ENCODE results near the gene SYS1.

The SYS1 gene

DNA sequence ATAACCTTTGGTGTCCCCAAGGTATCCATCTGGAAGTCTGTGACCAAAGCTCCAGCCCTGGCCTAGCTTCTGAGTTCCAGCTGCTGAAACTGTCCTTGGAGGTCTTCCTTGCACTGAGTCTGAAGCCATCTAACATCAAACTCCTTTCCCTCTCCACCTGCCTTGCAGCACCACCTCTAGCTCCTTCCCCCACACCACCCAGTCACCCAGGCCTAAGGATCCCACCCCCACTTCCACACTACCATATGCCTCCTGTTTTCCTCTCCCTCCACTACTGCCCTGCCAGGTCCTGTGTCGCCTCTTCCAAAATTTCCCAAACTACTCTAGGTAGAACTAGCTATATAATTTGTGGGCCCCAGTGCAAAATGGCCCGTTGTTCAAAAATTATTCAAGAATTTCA, 44.0 kb upstream of the SYS1 start:
- TF ChIP-seq, protein P1, sequence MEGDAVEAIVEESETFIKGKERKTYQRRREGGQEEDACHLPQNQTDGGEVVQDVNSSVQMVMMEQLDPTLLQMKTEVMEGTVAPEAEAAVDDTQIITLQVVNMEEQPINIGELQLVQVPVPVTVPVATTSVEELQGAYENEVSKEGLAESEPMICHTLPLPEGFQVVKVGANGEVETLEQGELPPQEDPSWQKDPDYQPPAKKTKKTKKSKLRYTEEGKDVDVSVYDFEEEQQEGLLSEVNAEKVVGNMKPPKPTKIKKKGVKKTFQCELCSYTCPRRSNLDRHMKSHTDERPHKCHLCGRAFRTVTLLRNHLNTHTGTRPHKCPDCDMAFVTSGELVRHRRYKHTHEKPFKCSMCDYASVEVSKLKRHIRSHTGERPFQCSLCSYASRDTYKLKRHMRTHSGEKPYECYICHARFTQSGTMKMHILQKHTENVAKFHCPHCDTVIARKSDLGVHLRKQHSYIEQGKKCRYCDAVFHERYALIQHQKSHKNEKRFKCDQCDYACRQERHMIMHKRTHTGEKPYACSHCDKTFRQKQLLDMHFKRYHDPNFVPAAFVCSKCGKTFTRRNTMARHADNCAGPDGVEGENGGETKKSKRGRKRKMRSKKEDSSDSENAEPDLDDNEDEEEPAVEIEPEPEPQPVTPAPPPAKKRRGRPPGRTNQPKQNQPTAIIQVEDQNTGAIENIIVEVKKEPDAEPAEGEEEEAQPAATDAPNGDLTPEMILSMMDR (conservative IDR thresholded peaks at IDR 0.05; ENCODE audit: control insufficient read depth, insufficient read depth, low read depth, low read length): no peak
- H3K4me3 ChIP-seq (ENCODE audit: control insufficient read depth, low read depth, low read length): no peak overlapping the region
- DNase-seq (ENCODE audit: low read depth): no peak

DNA sequence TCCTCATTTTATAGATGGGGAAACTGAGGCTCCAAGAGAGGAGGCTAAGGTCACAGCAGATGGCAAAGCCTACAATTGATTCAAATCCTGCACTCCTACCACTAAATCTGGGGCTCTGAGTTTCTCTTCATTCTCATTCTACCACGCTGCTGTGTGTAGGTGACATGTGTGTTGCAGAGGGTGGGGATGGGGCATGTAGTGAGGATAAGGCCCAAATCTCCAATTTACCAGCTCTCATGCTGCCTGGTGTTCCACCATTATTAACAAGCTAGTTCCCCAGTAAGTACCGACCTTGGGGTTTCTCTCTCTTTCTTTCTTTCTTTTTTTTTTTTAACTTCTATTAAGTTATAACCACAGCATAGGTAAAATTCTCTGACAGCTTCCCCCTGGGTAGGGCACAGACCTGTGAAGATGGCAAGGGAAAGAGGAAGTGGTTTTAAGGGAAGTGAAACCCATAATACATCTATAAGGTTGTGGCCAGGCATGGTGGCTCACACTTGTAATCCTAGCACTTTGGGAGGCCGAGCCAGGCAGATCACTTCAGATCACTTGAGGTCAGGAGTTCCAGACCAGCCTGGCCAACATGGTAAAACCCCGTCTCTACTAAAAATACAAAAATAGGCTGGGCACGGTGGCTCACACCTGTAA, 41.9 kb upstream of the SYS1 start:
- TF ChIP-seq, protein P1 (conservative IDR thresholded peaks at IDR 0.05; ENCODE audit: control insufficient read depth, insufficient read depth, low read depth, low read length): no peak
- DNase-seq (ENCODE audit: low read depth): no peak
- H3K4me3 ChIP-seq (ENCODE audit: control insufficient read depth, low read depth, low read length): no peak overlapping the region

DNA sequence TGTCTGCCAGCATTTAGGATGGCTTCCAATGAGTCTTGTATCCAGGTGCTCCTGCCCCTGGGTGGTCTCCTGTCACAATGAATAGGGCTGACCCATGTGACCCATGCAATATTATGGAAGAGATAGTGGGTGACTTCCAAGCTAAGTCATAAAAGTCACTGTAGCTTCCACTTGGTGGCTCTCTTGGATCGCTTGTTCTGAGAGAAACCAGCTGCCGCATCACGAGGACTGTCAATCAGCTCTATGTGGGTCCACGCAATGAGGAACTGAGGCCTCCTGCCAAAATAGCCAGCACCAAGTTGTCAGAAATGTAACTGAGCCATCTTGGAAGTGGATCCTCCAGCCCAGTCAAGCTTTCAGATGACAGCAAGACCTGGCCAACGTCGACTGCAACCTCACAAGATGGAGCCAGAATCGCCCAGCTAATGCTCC, 40.0 kb upstream of the SYS1 start:
- H3K4me3 ChIP-seq (ENCODE audit: control insufficient read depth, low read depth, low read length): no peak overlapping the region
- TF ChIP-seq, protein P1 (conservative IDR thresholded peaks at IDR 0.05; ENCODE audit: control insufficient read depth, insufficient read depth, low read depth, low read length): no peak
- peak; percentile 37 for DNase-seq (ENCODE audit: low read depth)

DNA sequence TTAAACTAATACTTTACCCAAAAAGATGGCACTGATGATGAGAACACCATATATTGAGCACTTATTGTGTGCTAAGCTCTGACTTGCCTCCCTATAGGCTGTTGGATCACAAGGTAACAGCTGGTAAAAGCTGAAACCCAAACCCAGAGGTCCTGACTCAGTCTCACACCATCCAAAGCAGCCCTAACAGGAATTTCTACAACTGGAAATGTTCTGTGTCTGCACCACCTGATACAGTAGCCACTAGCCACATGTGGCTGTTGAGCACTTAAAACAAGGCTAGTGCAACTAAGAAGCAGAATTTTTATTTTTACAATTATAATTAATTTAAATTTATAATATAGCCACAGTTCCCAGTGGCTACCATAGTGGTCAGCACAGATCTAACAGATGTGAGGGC, 39.2 kb upstream of the SYS1 start:
- DNase-seq (ENCODE audit: low read depth): peak; percentile 45
- TF ChIP-seq, protein P1 (conservative IDR thresholded peaks at IDR 0.05; ENCODE audit: control insufficient read depth, insufficient read depth, low read depth, low read length): no peak
- H3K4me3 ChIP-seq (ENCODE audit: control insufficient read depth, low read depth, low read length): no peak overlapping the region

DNA sequence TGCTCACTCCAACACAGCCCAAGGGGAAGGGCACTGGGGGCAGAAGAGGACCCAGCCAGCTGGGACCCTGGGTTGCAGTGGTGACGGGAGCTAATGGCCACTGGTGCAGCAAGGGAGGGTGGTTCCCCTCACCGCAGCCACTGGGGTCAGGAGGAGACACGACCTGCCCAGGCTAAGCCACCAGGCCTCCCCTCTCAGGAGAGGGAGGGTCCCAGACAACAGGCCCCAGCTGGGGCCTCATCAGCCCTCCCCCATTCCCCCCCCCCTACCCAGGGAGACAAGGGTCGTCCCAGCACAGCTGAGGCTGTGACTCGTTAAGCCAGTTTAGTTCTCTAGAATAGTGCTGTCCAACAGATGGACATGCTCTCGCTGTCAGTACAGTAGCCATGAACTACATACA, 37.6 kb upstream of the SYS1 start:
- TF ChIP-seq, protein P1 (conservative IDR thresholded peaks at IDR 0.05; ENCODE audit: control insufficient read depth, insufficient read depth, low read depth, low read length): no peak
- no peak for DNase-seq (ENCODE audit: low read depth)

DNA sequence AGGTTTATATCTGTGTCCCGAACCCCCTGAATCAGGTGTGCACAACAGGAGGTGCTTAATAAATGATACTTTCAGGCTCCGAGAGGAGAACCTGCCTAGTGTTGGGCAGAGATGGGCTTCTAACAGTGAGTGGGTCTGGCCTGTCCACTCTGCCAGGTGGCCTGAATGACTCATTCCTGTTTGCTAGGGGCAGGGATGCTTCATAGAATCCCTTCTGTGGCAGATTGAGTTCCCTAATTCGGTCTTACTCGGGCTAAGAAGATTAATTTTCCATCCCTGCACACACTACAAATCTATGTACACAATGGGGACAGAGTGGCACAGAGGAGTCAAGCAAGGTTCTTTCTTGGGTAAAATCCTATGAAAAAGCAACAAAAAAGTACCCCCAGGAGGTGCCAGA, 34.5 kb upstream of the SYS1 start:
- DNase-seq (ENCODE audit: low read depth): no peak
- TF ChIP-seq, protein P1 (conservative IDR thresholded peaks at IDR 0.05; ENCODE audit: control insufficient read depth, insufficient read depth, low read depth, low read length): no peak
- no peak overlapping the region for H3K4me3 ChIP-seq (ENCODE audit: control insufficient read depth, low read depth, low read length)

More for the DNA sequence above, 37.6 kb upstream of the SYS1 start:
- H3K4me3 ChIP-seq (ENCODE audit: control insufficient read depth, low read depth, low read length): no peak overlapping the region

Measured in fibroblast of mammary gland (primary cell).